GM19099 (cell line): ENCODE measurements around the gene TECPR1.

Experiments
- POLR2A ChIP-seq: IDR thresholded peaks from 3 replicates; pipeline ENCODE4 v1.6.1; 2011; ENCODE audit warnings: low read depth; ENCODE audit not compliant: insufficient read length; ENCODE audit errors: extremely low read depth

TECPR1 gene

DNA sequence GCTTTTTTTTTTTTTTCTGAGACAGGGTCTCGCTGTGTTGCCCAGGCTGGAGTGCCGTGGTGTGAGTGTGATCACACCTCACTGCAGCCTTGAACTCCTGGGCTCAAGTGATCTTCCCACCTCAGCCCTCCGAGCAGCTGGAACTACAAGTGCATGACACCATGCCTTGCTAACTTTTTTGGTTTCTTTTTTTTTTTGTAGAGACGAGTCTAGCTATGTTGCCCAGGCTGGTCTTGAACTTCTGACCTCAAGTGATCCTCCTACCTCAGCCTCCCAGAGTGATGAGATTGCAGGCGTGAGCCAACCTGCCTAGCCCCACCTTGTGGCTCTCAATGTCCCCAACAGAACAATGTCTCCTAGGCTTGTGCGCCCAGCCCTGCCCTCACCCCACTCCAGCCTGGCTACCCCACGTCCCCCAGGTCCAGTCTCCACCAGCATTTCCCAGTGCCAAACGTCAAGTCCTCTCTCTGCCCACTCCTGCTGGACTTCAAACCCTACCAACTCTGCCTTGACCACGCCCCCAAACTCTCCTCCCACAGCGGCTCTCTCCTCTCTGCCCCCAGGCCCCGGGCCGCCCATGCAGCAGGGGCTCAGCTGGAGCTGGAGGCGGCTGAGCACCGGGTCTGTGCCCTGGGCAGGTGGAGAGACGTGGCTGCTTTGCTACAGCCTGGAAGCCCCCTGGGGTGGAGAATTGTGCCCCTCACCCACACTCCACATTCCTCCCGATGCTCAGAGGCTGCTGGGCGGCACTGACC, 21.9 kb downstream of the TECPR1 start:
- TF ChIP-seq POLR2A = no peak

DNA sequence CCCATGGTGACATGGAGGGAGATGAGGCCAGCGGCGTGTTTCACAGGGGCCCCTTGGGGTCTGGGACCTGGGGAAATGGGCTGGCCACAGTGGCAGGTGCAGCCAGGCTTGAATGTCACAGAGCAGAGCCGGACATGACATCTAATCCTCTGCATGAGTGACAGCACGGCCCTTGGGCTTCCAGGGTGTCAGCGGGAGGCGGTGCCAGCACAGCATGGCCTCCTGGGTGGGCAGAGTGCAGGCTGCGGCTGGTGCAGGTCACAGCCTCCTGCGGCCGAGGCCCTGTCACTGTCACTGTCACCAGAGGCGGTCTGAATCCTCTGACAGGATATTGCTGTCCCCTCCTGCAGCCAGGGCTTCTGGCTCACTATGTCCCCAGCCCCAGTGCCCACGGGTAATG, 22.6 kb downstream of the TECPR1 start:
- TF ChIP-seq POLR2A = no peak

DNA sequence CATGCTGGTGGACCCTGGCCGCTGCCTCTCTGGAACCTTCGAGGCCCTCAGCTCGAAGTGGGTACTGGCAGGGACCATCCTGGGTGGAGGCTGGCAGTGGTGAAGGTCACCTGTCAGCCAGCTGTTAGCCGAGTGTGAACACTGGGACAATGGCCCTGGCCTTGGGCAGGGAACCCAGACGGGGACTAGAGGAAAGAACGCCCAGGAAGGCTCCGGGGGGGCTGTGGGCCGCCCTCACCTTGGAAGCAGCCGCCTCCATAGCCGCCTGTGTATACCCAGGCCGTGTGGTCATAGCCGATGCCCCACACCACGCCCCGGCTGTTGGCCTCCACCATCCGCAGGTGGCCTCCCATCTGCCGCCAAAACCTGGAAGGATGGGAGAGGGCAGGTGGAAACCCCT, 23.2 kb downstream of the TECPR1 start:
- TF ChIP-seq POLR2A = no peak

DNA sequence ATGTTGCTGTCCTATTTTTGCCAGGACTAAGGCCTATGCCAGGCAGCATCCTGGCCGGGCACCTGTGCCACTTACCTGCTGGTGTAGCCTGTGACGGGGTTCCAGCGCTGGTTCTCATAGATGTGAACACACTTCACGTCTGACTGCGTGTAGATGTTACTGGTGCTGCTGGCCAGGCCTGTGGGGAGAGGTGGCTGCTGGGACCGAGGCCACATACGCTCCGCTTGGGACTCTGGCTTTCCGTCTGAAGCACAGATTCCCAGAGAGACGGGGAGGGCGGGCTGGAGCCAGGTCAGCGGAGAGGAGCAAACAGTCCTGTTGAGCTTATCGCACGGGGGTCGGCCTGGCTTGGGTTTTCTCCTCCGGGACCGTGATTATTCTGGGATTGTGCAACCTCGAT, 24.1 kb downstream of the TECPR1 start:
- no peak for TF ChIP-seq POLR2A

DNA sequence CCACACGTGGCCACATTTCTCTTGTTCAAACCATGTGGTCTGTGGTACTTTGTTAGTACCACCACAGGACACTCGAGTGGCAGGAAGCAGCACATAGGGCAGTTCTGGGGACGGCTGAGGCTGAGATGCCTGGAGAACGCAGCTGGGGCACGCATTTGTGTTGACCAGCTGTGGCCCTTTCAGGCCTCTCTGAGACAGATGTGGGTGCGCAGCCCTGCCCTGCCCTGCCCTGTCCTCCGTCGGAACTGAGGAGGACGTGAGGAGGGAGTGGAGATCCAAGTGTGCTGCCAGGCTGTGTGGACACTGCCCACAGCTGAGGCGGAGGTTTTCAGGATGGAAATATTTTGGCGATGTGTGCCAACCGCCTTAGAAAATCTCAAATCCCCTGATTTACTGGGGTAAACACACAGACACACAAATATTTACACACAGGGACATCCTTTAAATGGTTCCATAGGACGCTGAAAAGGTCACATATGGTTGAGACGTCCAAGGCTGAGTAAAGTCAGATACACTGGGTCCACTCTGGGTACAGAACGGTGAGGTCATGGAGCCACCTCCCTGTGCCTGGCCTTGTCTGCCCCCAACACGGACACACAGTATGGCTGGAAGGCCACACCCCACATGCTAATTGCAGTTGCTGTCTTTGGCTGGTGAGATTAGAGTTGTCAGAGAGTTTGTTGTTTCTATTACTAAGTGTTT, 26.0 kb downstream of the TECPR1 start:
- TF ChIP-seq POLR2A = no peak

DNA sequence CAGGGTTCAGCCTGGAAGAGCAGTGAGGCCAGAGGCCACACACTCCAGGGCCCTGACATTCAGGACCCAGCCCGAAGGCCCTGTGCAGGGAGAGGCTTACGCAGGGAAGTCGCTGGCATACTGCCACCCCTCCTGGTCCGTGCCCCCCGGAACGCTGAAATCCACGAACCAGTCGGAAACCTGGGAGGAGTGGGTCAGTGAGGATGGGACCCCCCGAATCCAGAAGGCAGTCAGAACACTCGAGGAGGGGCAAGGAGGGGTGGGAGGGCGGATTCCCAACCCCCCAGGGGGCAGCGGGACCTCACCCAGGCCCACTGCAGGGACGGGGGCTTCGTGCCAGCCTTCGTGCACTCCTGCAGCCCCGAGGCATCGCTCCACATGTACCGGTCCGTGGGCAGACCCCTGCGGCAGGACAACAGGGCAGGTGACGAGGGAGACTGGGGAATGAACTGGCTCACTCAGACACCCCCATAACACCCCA, 27.3 kb downstream of the TECPR1 start:
- TF ChIP-seq POLR2A = no peak

DNA sequence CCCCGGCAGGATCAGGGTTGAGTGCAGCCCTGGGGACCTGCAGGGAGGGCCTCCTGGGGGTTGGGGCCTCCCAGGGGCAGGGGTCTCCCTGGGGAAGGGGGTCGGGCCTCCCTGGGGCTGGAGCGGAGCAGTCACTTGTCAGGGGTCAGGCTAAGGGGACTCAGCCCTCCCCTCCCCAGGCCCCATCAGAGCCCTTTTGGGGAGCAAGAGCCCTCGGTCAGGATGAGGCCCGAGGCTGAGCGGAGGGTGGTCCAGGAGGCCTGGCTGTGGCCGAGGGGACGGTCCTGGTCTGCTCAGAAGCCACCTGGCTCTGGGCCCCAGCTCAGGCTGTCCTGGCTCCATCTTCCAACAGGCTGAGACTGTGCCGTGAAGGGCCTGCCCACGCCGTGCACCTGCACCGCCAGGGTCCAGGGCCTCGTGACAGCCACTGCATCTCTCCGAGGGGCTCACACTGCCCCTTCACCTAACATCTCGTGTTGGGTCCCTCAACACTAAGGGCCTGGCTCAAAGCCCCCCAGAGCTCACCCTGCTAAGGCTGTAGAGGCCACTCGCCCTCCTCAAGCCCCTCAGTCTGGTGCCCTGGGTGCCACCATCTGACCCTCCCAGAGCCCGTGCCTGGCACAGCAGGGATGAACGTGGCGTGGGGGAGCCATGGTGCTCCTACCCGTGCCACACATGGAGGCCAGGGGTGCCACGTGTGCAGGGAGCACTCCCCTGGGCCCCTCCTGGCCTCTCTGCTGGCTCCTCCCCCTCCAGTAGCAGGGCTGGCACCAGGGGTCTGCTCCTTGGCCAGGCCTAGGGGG, 27.9 kb downstream of the TECPR1 start:
- TF ChIP-seq POLR2A = no peak

DNA sequence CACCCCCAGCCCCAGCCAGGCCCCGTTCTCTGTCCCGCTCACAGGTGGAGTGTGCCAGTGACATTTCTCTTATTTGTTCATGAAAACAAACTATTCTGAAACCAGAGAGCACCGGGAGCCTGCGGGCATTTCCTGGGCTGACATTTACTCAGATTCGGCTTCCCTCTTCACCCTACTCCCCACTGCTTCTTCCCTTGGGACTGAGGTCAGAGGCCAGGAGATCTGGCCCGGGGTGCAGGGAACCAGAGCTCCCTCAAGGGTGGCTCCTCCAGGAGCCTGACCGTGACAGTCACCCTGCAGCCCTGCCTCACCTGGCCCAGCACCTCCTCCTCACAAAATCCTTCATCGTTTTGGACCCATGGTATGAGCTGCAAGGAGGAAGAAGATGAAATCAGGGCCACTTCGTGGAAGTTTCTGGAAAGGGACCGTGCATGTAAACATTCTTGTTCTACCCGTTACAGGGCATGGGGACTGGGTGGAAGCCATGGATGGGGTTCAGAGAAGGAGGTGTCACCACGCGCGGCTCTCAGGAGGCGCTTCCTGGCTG, 28.6 kb downstream of the TECPR1 start:
- TF ChIP-seq POLR2A = no peak

DNA sequence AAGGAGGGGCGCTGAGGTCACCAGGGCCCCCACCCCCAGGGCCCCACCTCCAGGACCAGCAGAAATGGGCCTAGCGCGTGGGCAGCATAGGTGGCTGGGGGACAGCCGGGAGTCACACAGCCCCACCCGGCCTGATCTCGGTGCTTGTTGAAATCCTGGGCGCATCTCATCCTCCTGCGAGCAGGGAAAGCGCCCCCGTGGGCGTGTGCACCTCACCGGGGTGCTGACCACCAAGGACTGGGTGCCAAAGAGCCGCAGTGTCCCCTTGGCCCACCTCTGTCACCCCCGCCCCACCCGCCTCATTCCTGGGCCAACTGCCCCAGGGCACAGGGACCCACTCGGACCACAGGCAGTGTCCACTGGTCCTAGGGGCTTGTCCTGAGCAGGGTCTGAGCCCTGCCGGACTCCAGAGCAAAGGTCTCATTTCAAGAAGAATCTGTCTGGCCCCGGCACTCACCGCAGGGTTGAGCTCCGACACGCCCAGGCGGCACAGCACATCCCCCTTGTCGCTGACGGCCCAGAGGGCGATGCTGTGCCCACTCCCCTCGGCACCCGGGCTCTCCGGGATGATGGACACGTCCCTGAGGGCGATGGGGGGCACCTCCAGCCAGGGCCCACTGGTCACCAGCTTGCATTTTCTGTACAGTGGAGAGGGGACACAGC, 29.4 kb downstream of the TECPR1 start:
- TF ChIP-seq POLR2A = no peak

DNA sequence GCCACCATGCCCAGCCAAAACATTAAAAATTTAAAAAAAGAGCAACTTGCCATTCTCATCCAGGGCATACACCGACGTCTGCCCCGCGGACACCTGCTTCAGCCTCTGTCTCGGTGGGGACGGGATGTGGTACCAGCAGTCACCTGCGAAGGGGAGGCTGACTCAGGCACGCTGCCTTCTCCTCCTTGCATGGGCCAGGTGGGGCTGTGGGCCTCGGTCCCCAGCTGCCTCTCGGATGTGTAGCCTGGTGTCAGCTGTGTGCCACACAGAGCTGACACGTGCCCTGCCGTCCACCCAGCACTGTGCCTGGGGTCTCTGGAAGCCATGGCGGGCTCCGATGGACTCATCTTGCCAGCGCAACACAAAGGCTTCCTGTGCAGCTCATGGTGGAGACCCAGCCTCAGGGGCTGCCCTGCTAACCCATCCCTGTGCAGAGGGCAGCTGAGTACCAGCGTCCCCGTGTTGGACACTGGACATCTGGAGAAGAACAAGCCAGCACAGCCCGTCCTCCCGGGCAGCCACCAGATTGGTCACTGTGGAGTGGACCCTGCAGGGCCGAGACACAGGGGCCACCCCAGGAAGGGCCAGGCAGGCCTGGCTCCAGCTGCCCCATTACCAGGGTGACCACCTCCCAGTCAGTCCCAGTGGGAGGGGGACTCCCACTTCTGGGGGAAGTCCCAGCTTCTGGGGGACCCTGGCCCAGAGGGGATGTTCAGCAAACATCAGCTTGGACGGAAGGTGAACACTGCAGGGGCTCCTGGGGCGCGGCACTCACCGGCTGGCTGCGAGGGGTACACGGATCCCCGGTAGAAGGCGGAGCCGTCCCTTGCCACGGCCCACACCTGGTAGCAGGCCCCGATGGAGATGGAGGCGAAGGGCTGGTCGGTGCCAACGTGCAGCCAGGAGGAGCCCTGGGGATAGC, 30.2 kb downstream of the TECPR1 start:
- no peak for TF ChIP-seq POLR2A

DNA sequence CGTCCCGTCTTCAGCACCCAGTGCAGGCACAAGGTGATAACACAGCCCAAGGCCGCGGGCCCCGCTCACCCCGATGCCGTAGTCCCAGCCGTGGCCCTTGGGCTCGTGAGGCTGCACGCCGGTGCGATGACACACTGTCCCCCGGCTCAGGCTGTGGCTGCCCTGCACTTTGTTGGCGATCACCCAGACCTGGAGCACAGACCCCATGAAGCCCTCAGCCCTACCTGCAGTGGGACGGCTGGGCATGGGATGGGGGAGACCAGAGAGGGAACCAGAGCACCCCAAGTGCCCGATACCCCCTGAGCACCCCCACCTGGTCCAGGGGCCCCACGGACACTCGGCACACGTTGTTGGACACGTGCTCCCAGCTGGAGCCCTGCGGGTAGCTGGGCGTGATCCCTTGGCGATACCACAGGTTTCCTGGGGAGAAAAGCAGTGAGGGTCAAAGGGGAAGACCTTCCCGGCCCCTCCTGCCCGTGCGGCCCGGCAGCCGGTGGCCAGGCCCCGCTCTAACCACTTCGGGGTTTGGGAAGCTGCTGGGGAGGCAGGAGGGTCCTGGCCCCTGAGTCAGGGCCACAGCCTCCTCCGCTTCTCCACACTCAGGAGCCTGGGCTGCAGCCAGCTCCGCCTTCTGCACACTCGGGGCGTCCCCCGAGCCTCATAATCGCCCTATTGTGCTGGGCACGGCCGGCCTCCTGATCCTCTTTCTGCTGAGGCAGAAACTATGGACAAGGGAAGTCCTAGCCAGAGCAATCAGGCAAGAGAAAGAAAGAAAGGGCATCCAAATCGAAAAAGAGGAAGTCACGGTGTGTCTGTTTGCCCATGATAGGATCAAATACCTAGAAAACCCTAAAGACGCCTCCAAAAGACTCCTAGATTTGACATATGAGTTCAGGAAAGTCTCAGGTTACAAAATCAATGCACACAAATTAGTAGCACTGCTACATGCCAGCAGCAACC, 34.1 kb downstream of the TECPR1 start:
- no peak for TF ChIP-seq POLR2A

DNA sequence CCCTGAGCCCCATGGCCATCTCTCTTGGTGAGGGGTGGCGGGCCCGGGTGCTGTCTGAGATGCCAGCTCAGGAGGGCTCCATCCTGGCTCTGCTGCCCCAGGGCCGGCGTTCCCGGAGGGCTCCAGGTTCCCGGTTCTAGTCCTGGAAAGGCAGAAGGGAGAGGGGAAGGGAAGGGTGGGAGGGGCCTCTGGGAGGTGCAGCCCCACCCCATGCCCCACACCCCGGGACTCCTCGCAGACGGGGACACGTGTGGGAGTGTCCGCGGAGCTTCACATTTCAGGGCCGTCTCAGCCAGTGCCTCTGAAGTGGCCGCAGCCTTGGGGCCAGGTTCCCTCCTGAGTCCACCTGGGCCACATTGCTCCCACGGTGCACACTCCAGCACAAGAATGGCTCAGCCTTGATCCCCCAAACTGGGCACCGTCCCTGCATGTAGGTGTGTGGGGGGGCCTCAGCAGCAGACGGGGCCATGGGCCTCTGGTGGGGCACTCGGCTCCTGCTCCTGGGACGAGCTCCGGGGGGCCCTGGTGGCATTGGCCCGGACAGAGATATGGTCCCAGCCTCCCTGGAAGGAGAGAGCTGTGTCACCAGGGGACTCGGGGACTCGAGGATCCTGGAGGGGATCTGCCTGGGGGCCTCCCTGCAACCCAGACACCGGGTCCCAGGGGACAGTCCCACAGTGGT, 35.0 kb downstream of the TECPR1 start:
- no peak for TF ChIP-seq POLR2A
